Mammary epithelial cell (primary cell): ENCODE measurements around the gene CELSR1.

Experiments
- CTCF ChIP-seq, 2 donors: IDR thresholded peaks in 1 of 2; conservative IDR thresholded peaks in 1 of 2; 2 replicates each; pipeline ENCODE4 v1.5.1; 2011 to 2012; ENCODE audit warnings: inconsistent platforms in 2 of 2, low read length in 2 of 2, mild to moderate bottlenecking in 2 of 2, control low read depth in 1 of 2, low read depth in 1 of 2; ENCODE audit not compliant: insufficient read depth in 1 of 2; ENCODE audit errors: extremely low read depth in 1 of 2
- EZH2 ChIP-seq: IDR thresholded peaks from 2 replicates; pipeline ENCODE4 v1.6.1; 2012; ENCODE audit warnings: low read length, inconsistent platforms, borderline replicate concordance

GRCh38 chr22:46359362-46359761, 178.1 kb downstream of the CELSR1 start:
- TF ChIP-seq EZH2 (no peak), CTCF (conservative IDR thresholded peaks at IDR 0.05 in 1 of 2, IDR thresholded peaks at IDR 0.05 in 1 of 2; ENCODE audit: extremely low read depth in 1 of 2, insufficient read depth in 1 of 2, low read depth in 1 of 2, low read length in 2 of 2) (no peak)
